C4-2B (cell line): ENCODE data around the gene MRPL27.
"Not testable (repeated sequence)": the region's sequence is repeated elsewhere in the genome, so short reads cannot be mapped to it uniquely, and the experiment has no call there.

Source experiments
- H3K27ac ChIP-seq: fragments of 450-650 bp; 2 replicates; pipeline ENCODE4 v1.5.1; 2017
- CTCF ChIP-seq: fragments of 450-650 bp; conservative IDR thresholded peaks from 2 replicates; pipeline ENCODE4 v1.5.1; 2017; ENCODE audit warnings: mild to moderate bottlenecking
- ZFX ChIP-seq: fragments of 450-650 bp; IDR thresholded peaks from 2 replicates; pipeline ENCODE4 v1.6.1; 2017

The MRPL27 gene

GRCh38 chr17:50337956-50338355 is 35.0 kb downstream of the MRPL27 start:
- H3K27ac ChIP-seq, result no peak overlapping the region
- TF ChIP-seq CTCF (no peak), ZFX (no peak)

GRCh38 chr17:50333291-50334057 is 39.5 kb downstream of the MRPL27 start:
- not testable (repeated sequence) for H3K27ac ChIP-seq

GRCh38 chr17:50332196-50332595 is 40.8 kb downstream of the MRPL27 start:
- TF ChIP-seq CTCF (no peak), ZFX (no peak)

GRCh38 chr17:50331085-50331791 is 41.7 kb downstream of the MRPL27 start:
- H3K27ac ChIP-seq, result no peak overlapping the region
- TF ChIP-seq ZFX (no peak), CTCF (no peak)

More at GRCh38 chr17:50332196-50332595, 40.8 kb downstream of the MRPL27 start:
- H3K27ac ChIP-seq, result no peak overlapping the region

- TF ChIP-seq CTCF, result no peak
- no peak for TF ChIP-seq ZFX
- H3K27ac ChIP-seq, result no peak overlapping the region
Observed at GRCh38 chr17:50330151-50330775, 42.7 kb downstream of the MRPL27 start.

GRCh38 chr17:50329716-50330115 is 43.3 kb downstream of the MRPL27 start:
- no peak for TF ChIP-seq CTCF
- no peak for TF ChIP-seq ZFX
- H3K27ac ChIP-seq, result no peak overlapping the region

GRCh38 chr17:50328363-50329325 is 44.3 kb downstream of the MRPL27 start:
- TF ChIP-seq ZFX, result no peak
- no peak for TF ChIP-seq CTCF
- H3K27ac ChIP-seq, result no peak overlapping the region
